H1 (cell line): ENCODE results near the gene SNX12. TPM values are rescaled to one million over a fixed set of nuclear protein-coding genes. Genes with fewer than 3 reads are reported as not detected.

ENCODE experiments used
- CTCF ChIA-PET: fragments of 300-600 bp; sonication (Branson Sonifier 250); formaldehyde crosslinking; loops from one replicate; lab custom pipeline; 2021; ENCODE audit not compliant: partially characterized antibody; lab: Charles Lee
- POLR2A ChIA-PET: fragments of 300-600 bp; sonication (Branson Sonifier 250); formaldehyde crosslinking; loops from one replicate; lab custom pipeline; 2021; ENCODE audit warnings: inconsistent platforms; ENCODE audit not compliant: partially characterized antibody; lab: Charles Lee
- DNase-seq, 2 experiments: peaks; one replicate each; pipeline versions ENCODE4 v3.0.0 to v3.0.0-alpha.2; 2010 to 2022; ENCODE audit warnings: low spot score in 2 of 2, low read depth in 1 of 2, mixed read lengths in 1 of 2
- FAIRE-seq: peaks from 2 replicates; lab custom pipeline; 2011; peaks lifted over from hg19 to GRCh38; lab: Jason Lieb, UNC
- H2AFZ ChIP-seq: 2 replicates; pipeline ENCODE4 v1.8.1; 2012; ENCODE audit warnings: low read length, inconsistent platforms
- H2AK5ac ChIP-seq: 2 replicates; pipeline ENCODE4 v1.6.1; 2013; ENCODE audit warnings: low read depth, low read length
- H2BK120ac ChIP-seq: replicated peaks from 2 replicates; pipeline ENCODE3; 2013; ENCODE audit warnings: low read depth, low read length, inconsistent platforms
- H2BK12ac ChIP-seq: 2 replicates; pipeline ENCODE4 v1.6.1; 2013; ENCODE audit warnings: low read depth, low read length
- H2BK15ac ChIP-seq: 2 replicates; pipeline ENCODE4 v1.6.1; 2013; ENCODE audit warnings: low read length
- H2BK20ac ChIP-seq: 2 replicates; pipeline ENCODE4 v1.6.1; 2013; ENCODE audit warnings: low read length
- H2BK5ac ChIP-seq: 2 replicates; pipeline ENCODE4 v1.6.1; 2013; ENCODE audit warnings: low read depth, low read length
- H3K14ac ChIP-seq: 2 replicates; pipeline ENCODE4 v1.6.1; 2013; ENCODE audit warnings: inconsistent platforms; ENCODE audit not compliant: insufficient read length
- H3K18ac ChIP-seq: 2 replicates; pipeline ENCODE4 v1.6.1; 2013; ENCODE audit warnings: low read length; ENCODE audit errors: extremely low read depth
- H3K23ac ChIP-seq: 2 replicates; pipeline ENCODE4 v1.6.1; 2013; ENCODE audit warnings: inconsistent platforms; ENCODE audit not compliant: insufficient read length
- H3K23me2 ChIP-seq: 2 replicates; pipeline ENCODE4 v1.6.1; 2013; ENCODE audit warnings: low read depth, low read length
- H3K27ac ChIP-seq: 2 replicates; pipeline ENCODE4 v1.6.1; 2011; ENCODE audit warnings: low read depth, low read length, inconsistent platforms
- H3K27me3 ChIP-seq, 4 experiments: replicated peaks in 1 of 4; 1 replicate in 1 of 4; 2 replicates in 3 of 4; pipeline versions ENCODE4 v1.6.1 to v1.8.1; 2011 to 2013; ENCODE audit warnings: low read length in 3 of 4, mild to moderate bottlenecking in 3 of 4, inconsistent platforms in 2 of 4, mixed read lengths in 2 of 4, moderate library complexity in 1 of 4; ENCODE audit not compliant: control insufficient read depth in 3 of 4, insufficient read depth in 3 of 4; ENCODE audit errors: extremely low read depth in 1 of 4
- H3K36me3 ChIP-seq, 4 experiments: 2 replicates each; pipeline versions ENCODE4 v1.6.1 to v1.8.1; 2011 to 2013; ENCODE audit warnings: mild to moderate bottlenecking in 4 of 4, low read length in 3 of 4, moderate library complexity in 2 of 4, control low read depth in 1 of 4, inconsistent platforms in 1 of 4; ENCODE audit not compliant: insufficient read depth in 4 of 4, control insufficient read depth in 2 of 4
- H3K4ac ChIP-seq: replicated peaks from 2 replicates; pipeline ENCODE3; 2013; ENCODE audit warnings: low read length, low read depth, mixed read lengths, inconsistent platforms; ENCODE audit not compliant: insufficient read length
- H3K4me1 ChIP-seq, 4 experiments: replicated peaks in 1 of 4; 1 replicate in 1 of 4; 2 replicates in 3 of 4; pipeline versions ENCODE4 v1.6.1 to v1.8.1; 2011 to 2013; ENCODE audit warnings: low read length in 3 of 4, inconsistent platforms in 2 of 4, mixed read lengths in 1 of 4; ENCODE audit not compliant: insufficient read depth in 4 of 4, control insufficient read depth in 3 of 4
- H3K4me2 ChIP-seq, 2 experiments: 2 replicates each; pipeline versions ENCODE4 v1.6.1 to v1.8.1; 2011 to 2013; ENCODE audit warnings: low read depth in 2 of 2, low read length in 2 of 2, control low read depth in 1 of 2, inconsistent platforms in 1 of 2, mild to moderate bottlenecking in 1 of 2; ENCODE audit not compliant: insufficient read depth in 1 of 2
- H3K4me3 ChIP-seq, 4 experiments: fragments of 200-600, 300-600 bp in 1 of 4; sonication (generic), shearing (Covaris generic), sonication (Bioruptor Twin) in 1 of 4; 2 replicates each; pipeline versions ENCODE4 v1.5.1 to v1.8.1; 2011 to 2016; ENCODE audit warnings: low read length in 4 of 4, low read depth in 3 of 4, control low read depth in 2 of 4, inconsistent platforms in 2 of 4, mild to moderate bottlenecking in 2 of 4, mixed read lengths in 1 of 4, moderate library complexity in 1 of 4; ENCODE audit not compliant: insufficient read depth in 2 of 4; ENCODE audit errors: extremely low read depth in 1 of 4
- H3K56ac ChIP-seq: replicated peaks from 2 replicates; pipeline ENCODE3; 2013; ENCODE audit warnings: low read depth, mild to moderate bottlenecking, mixed read lengths, low read length, inconsistent platforms; ENCODE audit not compliant: insufficient read length
- H3K79me1 ChIP-seq: 2 replicates; pipeline ENCODE4 v1.6.1; 2013; ENCODE audit warnings: low read depth, low read length, control low read depth
- H3K79me2 ChIP-seq, 2 experiments: 2 replicates each; pipeline versions ENCODE4 v1.6.1 to v1.8.1; 2012 to 2013; ENCODE audit warnings: low read length in 2 of 2, mild to moderate bottlenecking in 2 of 2, inconsistent platforms in 1 of 2; ENCODE audit not compliant: insufficient read depth in 2 of 2, control insufficient read depth in 1 of 2
- H3K9ac ChIP-seq, 4 experiments: replicated peaks in 1 of 4; 1 replicate in 1 of 4; 2 replicates in 3 of 4; pipeline versions ENCODE4 v1.6.1 to v1.8.1; 2011 to 2013; ENCODE audit warnings: low read depth in 3 of 4, low read length in 3 of 4, control low read depth in 2 of 4, mild to moderate bottlenecking in 2 of 4, moderate library complexity in 2 of 4, inconsistent platforms in 1 of 4; ENCODE audit errors: extremely low read depth in 1 of 4
- H3K9me3 ChIP-seq, 2 experiments: 2 replicates each; pipeline versions ENCODE4 v1.6.1 to v1.8.1; 2012 to 2013; ENCODE audit warnings: mild to moderate bottlenecking in 2 of 2, moderate library complexity in 2 of 2, control low read depth in 1 of 2, inconsistent platforms in 1 of 2, low read depth in 1 of 2, low read length in 1 of 2, mixed read lengths in 1 of 2; ENCODE audit not compliant: insufficient read depth in 2 of 2
- H4K20me1 ChIP-seq, 2 experiments: replicated peaks in 1 of 2; 2 replicates each; pipeline versions ENCODE3 to v1.8.1; 2011 to 2013; ENCODE audit warnings: inconsistent platforms in 2 of 2, low read length in 2 of 2, mild to moderate bottlenecking in 1 of 2; ENCODE audit not compliant: insufficient read depth in 2 of 2, control insufficient read depth in 1 of 2
- H4K5ac ChIP-seq: 2 replicates; pipeline ENCODE4 v1.6.1; 2013; ENCODE audit warnings: low read length, low read depth, mixed read lengths, inconsistent platforms; ENCODE audit not compliant: insufficient read length
- H4K8ac ChIP-seq: 2 replicates; pipeline ENCODE4 v1.8.0; 2013; ENCODE audit warnings: mild to moderate bottlenecking, moderate library complexity, low read length, inconsistent platforms; ENCODE audit not compliant: insufficient read depth; ENCODE audit errors: extremely low read depth
- H4K91ac ChIP-seq: replicated peaks from 2 replicates; pipeline ENCODE3; 2013; ENCODE audit warnings: low read length, mixed read lengths, inconsistent platforms; ENCODE audit not compliant: insufficient read length
- CTBP2 ChIP-seq: IDR thresholded peaks from 2 replicates; pipeline ENCODE4 v1.7.0; 2011; ENCODE audit warnings: borderline replicate concordance, mild to moderate bottlenecking, moderate library complexity, mixed read lengths, low read length; ENCODE audit not compliant: insufficient read depth, insufficient read length
- EZH2 ChIP-seq: fragments of 200-600 bp; sonication (generic); IDR thresholded peaks from 2 replicates; pipeline ENCODE4 v1.7.1; 2012; ENCODE audit warnings: low read depth, mild to moderate bottlenecking, moderate library complexity, low read length, inconsistent platforms; ENCODE audit not compliant: severe bottlenecking
- HDAC6 ChIP-seq: IDR thresholded peaks from one replicate; pipeline ENCODE4 v1.7.1; 2012; ENCODE audit warnings: low read depth, mild to moderate bottlenecking, inconsistent platforms, low read length, moderate library complexity
- JUN ChIP-seq: IDR thresholded peaks from 2 replicates; pipeline ENCODE4 v1.6.1; 2011; ENCODE audit warnings: low read depth, mild to moderate bottlenecking, improper control_type of control experiment, low read length
- KDM4A ChIP-seq: IDR thresholded peaks from one replicate; pipeline ENCODE4 v1.7.1; 2012; ENCODE audit warnings: low read depth, mild to moderate bottlenecking, moderate library complexity, low read length, inconsistent platforms; ENCODE audit not compliant: severe bottlenecking
- POU5F1 ChIP-seq: IDR thresholded peaks from 2 replicates; pipeline ENCODE4 v1.6.1; 2011; ENCODE audit warnings: low read depth, mild to moderate bottlenecking, low read length, moderate library complexity
- SIRT6 ChIP-seq: IDR thresholded peaks from one replicate; pipeline ENCODE4 v1.7.1; 2012; ENCODE audit warnings: low read length, inconsistent platforms
- SP1 ChIP-seq: IDR thresholded peaks from 2 replicates; pipeline ENCODE4 v1.6.1; 2011; ENCODE audit warnings: low read depth, low read length
- SP2 ChIP-seq: IDR thresholded peaks from 2 replicates; pipeline ENCODE4 v1.6.1; 2012; ENCODE audit warnings: mild to moderate bottlenecking, low read length, inconsistent platforms
- TAF1 ChIP-seq: IDR thresholded peaks from 2 replicates; pipeline ENCODE4 v1.6.1; 2011; ENCODE audit warnings: mild to moderate bottlenecking, low read depth, low read length
- TAF7 ChIP-seq: optimal IDR thresholded peaks from 2 replicates; pipeline ENCODE3; 2011; ENCODE audit warnings: low read depth, mild to moderate bottlenecking, inconsistent platforms, low read length, moderate library complexity, borderline replicate concordance
- TCF12 ChIP-seq: IDR thresholded peaks from 2 replicates; pipeline ENCODE4 v1.6.1; 2011; ENCODE audit warnings: low read depth, mild to moderate bottlenecking, low read length
- TEAD4 ChIP-seq: IDR thresholded peaks from 2 replicates; pipeline ENCODE4 v1.6.1; 2012; ENCODE audit warnings: low read depth, low read length, inconsistent platforms, mixed read lengths
- WGBS, 2 experiments: shearing (Covaris generic) in 1 of 2; methylation state at CpG; one replicate each; pipeline versions ENCODE4 v1.1.6 to v1.1.7; 2013 to 2015; ENCODE audit warnings: low lambda C conversion rate in 2 of 2, mixed read lengths in 2 of 2, inconsistent platforms in 1 of 2, low coverage in 1 of 2, missing lambda C conversion rate in 1 of 2; ENCODE audit not compliant: insufficient replicate concordance in 2 of 2, insufficient coverage in 1 of 2, insufficient read length in 1 of 2; ENCODE audit errors: extremely low coverage in 1 of 2, missing lambda C conversion rate in 1 of 2; 5-methylcytosine and 5-hydroxymethylcytosine counted together
- polyA plus RNA-seq, 7 experiments: library from polyadenylated mRNA; depleted of rRNA in 3 of 7; stranded (reverse) in 5 of 7; unstranded in 2 of 7; fragments of >200 nt in 5 of 7; fragments of 200-250 nt in 2 of 7; gene quantifications; 1 replicate in 5 of 7; 2 replicates in 1 of 7; 4 replicates in 1 of 7; pipeline versions ENCODE4 v1.2.1 to v1.2.3, GENCODE V29; 2011 to 2013; ENCODE audit warnings: missing spikeins in 2 of 7, mixed read lengths in 2 of 7
- total RNA-seq: library from RNA; stranded (reverse); fragmentation: NEBNext Ultra II Directional; extraction: Animal tissue kit (Norgen Biotek cat#: 25700); gene quantifications from 2 replicates; pipeline ENCODE4 v1.2.1, GENCODE V29; 2021

SNX12 gene
- total and polyA plus RNA-seq, 2 of the 8 experiments (the other 6 are each of a cell fraction or from before 2014, with no cell fraction given) = 72.1 to 74.2 TPM

GRCh38 chrX:71091263-71091662 is 23.1 kb upstream of the SNX12 start:
- Histone ChIP-seq H2BK120ac (no peak overlapping the region), H2AK5ac (no peak overlapping the region), H4K5ac (no peak overlapping the region), H3K79me1 (no peaks in the 10 kb centered on the region), H4K91ac (no peak overlapping the region), H3K27ac (no peak overlapping the region), H2AFZ (no peak overlapping the region), H2BK20ac (no peak overlapping the region), H3K4me1 (peaks cover 0 to 4% (median 1%) of the 10 kb centered on the region in 4 experiments; a peak in 4 of 7 replicates), H3K14ac (no peak overlapping the region), H4K8ac (no peak overlapping the region), H2BK15ac (no peak overlapping the region), H3K79me2 (no peaks in the 10 kb centered on the region), H3K56ac (no peak overlapping the region), H3K36me3 (no peaks in the 10 kb centered on the region), H3K23ac (no peak overlapping the region), H3K4me3 (no peak overlapping the region), H3K23me2 (peaks cover 2% of the 10 kb centered on the region; the same call in 1 of the 2 replicates), H3K27me3 (no peaks in the 10 kb centered on the region), H3K4me2 (no peak overlapping the region), H3K9ac (no peak overlapping the region), H2BK5ac (no peak overlapping the region), H3K9me3 (no peaks in the 10 kb centered on the region), H4K20me1 (no peaks in the 10 kb centered on the region), H3K18ac (no peak overlapping the region), H3K4ac (no peak overlapping the region), H2BK12ac (no peak overlapping the region)
- WGBS, 2 experiments = 88% methylated on average over 5 of the region's 5 CpGs; no CpG with 5 or more reads in 1 of the 2 experiments
- ChIA-PET CTCF (interaction anchor here (1.5 kb wide), 1 partner anchor 23 kb away, joined by 3 read pairs; the partner anchor contains the start of gene SNX12), POLR2A (no interaction called here)
- no peak for DNase-seq
- TF ChIP-seq SP2 (no peak), TEAD4 (no peak), TAF7 (no peak), CTBP2 (no peak), EZH2 (no peak), SP1 (no peak), TCF12 (no peak), SIRT6 (no peak), POU5F1 (no peak), TAF1 (no peak), KDM4A (no peak), HDAC6 (no peak), JUN (no peak)
- no peak for FAIRE-seq
